ENCODE results near the gene CUBN.

- TF ChIP-seq CTCF (IDR thresholded peaks at IDR 0.05), result no peak
- no peak for TF ChIP-seq POLR2A (IDR thresholded peaks at IDR 0.05)
These were observed 27.4 kb upstream of the CUBN start for GRCh38 chr10:17157024-17157423.
